GM13976 (cell line): ENCODE measurements around the gene SCGB3A2.

Experiments
- DNase-seq: peaks from one replicate; pipeline ENCODE4 v3.0.0; 2012; ENCODE audit warnings: low spot score
- in situ Hi-C: fragments of 300-500 bp; cut with MboI; formaldehyde crosslinking; loops from one replicate; pipeline ENCODE4 v1.12.0; 2022; ENCODE audit warnings: low sequenced_read_pairs, mixed read lengths, inconsistent platforms; ENCODE audit not compliant: unreplicated experiment
- TF ChIP-seq, protein P1 (sequence below): IDR thresholded peaks from 2 replicates; pipeline ENCODE4 v1.5.1; 2012; ENCODE audit warnings: borderline replicate concordance, mild to moderate bottlenecking; ENCODE audit not compliant: insufficient read depth; ENCODE audit errors: extremely low read depth, missing control alignments, control extremely low read depth

The SCGB3A2 gene

DNA sequence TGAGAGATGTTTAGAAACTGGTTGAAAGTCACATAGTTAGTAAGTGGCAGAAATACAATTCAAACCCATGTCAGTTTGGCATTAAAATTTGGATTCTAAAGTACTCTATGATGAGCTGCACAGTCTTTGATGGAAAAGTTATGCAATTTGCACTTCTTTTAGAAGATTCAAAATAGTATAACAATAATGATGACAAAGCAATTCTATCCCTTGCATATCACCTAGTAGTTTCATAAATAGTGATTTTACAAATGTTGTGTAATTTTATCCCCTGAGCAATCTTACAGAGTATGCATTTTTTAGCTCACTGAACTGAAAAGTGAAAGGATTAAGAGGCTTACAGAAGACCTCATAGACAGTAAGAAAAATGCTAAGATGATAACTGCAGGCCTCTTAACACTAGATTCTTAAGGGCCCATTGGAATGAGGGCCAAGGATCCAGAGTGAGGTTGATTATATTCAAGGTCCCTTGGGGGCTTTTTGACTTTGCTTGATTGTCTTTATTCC is 24.2 kb downstream of the SCGB3A2 start:
- in situ Hi-C loops: no loop called here
- DNase-seq: no peak
- TF ChIP-seq, protein P1, sequence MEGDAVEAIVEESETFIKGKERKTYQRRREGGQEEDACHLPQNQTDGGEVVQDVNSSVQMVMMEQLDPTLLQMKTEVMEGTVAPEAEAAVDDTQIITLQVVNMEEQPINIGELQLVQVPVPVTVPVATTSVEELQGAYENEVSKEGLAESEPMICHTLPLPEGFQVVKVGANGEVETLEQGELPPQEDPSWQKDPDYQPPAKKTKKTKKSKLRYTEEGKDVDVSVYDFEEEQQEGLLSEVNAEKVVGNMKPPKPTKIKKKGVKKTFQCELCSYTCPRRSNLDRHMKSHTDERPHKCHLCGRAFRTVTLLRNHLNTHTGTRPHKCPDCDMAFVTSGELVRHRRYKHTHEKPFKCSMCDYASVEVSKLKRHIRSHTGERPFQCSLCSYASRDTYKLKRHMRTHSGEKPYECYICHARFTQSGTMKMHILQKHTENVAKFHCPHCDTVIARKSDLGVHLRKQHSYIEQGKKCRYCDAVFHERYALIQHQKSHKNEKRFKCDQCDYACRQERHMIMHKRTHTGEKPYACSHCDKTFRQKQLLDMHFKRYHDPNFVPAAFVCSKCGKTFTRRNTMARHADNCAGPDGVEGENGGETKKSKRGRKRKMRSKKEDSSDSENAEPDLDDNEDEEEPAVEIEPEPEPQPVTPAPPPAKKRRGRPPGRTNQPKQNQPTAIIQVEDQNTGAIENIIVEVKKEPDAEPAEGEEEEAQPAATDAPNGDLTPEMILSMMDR: no peak

DNA sequence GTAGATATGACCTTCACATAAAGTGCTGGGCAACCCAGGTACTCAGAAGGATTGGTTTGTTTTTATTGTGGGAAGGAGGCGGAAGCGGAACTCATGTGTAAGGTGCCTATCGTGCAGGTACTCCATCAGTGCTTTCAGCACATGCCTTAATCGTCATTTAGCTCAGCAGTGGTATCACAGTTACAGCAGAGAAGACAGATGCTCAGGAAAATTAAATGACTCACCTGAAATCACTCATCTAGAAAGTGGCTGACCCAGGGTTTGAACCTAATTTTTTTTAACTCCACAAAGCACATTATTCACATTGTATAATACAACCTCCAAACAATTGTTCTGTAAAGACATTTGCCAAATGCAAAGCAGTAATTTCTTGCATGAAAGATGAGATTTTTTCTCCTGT is 25.6 kb downstream of the SCGB3A2 start:
- TF ChIP-seq, protein P1: no peak
- no peak for DNase-seq
- in situ Hi-C loops: no loop called here

DNA sequence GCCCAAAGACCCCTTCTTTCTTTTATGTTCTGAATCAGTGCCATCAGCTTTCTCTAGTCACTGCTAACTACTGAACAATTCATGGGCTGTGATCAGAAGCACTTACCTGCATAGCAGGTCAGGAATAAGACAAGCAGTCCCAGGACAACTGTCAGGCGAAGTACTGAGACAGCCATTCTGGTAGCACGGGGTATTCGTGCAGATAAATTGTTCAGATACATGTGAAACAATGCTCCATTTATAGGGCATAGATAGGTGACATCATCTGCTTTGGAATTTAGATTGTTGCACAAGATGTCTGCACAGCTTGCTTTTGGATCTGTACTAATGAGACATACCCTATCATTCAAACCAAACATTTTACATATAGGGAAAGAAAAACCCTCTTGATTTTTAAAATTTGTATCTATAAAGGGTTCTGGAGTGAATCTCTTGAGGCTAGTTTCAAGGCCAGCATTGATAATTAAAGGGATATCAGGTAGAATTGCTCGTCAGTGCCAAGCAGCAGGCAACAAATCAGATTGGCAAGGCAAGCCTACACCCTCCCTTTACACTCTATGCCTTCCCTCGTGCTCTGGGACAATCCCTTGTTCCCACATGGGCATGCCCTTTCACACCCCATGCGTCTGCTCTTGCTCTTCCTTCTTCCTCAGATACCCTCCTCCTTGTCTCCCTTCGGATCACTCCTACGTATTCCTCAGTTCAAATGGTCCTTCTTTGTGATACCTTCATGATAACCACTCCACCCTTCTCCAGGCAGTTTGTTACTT is 28.0 kb downstream of the SCGB3A2 start, which contains the start of gene C5orf46:
TSS of gene C5orf46 (minus strand) at position 213 of the 770 bp plus-strand sequence. CDS start at position 176, 37 bp downstream.
- no peak for DNase-seq
- in situ Hi-C loops: no loop called here

DNA sequence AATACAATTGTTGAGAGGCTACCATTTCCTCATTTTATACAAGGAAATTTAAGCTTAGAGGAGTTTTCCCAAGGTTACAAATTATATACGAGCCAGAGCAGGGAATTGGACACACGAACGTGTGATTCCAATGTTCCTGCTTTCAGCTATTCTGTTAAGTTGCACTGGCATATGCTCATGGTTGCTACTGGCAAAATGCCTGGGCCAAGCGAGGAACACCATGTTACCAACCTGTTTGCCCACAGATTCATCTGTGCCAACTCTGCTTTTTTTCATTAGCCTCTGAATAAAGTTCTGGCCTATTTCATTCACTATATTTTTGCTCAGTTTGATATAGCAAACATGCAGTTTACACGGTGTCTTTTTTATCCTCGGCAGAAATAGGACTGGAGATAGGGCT is 32.9 kb downstream of the SCGB3A2 start:
- no peak for DNase-seq
- in situ Hi-C loops: no loop called here
- TF ChIP-seq, protein P1: no peak

More for the DNA sequence above, 28.0 kb downstream of the SCGB3A2 start, which contains the start of gene C5orf46:
- TF ChIP-seq, protein P1: no peak

DNA sequence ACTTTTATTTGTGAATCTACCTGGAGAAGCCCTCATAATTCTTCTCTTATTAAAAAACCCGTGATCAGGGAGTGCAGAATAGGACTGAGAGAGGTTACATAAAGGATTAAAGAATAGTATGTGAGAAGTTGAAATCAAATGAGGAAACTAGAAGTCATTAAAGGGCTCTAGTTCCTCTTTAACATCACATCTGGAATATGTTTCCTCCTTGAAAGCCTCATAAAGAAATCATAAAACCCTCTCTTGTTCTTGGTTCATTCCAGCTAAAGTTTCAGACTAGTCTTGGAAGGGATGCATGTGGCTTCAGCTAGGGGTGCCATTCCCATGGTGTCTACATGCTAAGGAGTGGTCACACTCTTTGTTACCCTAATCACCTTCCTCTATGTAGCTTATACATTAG is 33.5 kb downstream of the SCGB3A2 start:
- TF ChIP-seq, protein P1: no peak
- DNase-seq: no peak
- in situ Hi-C loops: no loop called here

DNA sequence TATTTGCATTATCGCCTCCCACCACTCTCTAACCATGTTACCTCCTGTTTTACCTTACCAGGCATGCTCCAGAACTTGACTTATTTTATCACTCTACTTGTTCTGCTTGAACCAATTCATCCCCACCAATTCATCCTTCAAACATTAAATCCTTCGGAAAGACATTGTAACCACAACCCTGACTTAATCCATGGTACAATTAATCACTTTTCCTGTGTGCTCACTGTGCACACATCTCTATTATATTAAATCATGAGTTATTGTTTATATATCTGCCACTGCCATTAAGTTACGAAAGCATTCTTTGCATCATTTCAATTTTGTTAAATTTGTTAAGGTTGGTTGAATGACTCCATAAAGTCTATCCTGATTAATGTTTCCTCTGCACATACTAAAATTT is 35.3 kb downstream of the SCGB3A2 start:
- in situ Hi-C loops: no loop called here
- TF ChIP-seq, protein P1: no peak
- DNase-seq: no peak
